Vagina (tissue), 2 donors: ENCODE results near the gene CTNNAL1.

Source experiments
- CTCF ChIP-seq, 3 experiments: fragments of 450-650 bp in 2 of 3; fragments of 200-600 bp in 1 of 3; sonication (generic) in 1 of 3; IDR thresholded peaks; one replicate each; pipeline ENCODE4 v1.5.1; 2017 to 2019; ENCODE audit warnings: antibody characterized with exemption in 3 of 3, mild to moderate bottlenecking in 2 of 3, moderate library complexity in 2 of 3
- POLR2AphosphoS5 ChIP-seq, 2 donors: sonication (generic); formaldehyde crosslinking; IDR thresholded peaks; one replicate each; pipeline ENCODE4 v1.9.0; 2017; ENCODE audit warnings: antibody characterized with exemption in 2 of 2, mild to moderate bottlenecking in 2 of 2, low read depth in 1 of 2; ENCODE audit not compliant: insufficient read depth in 1 of 2

- peak in 1 of 2 donors; percentile 14 for TF ChIP-seq POLR2AphosphoS5 (IDR thresholded peaks at IDR 0.05; ENCODE audit: insufficient read depth in 1 of 2, low read depth in 1 of 2)
- TF ChIP-seq CTCF (IDR thresholded peaks at IDR 0.05) = no peak
Observed at GRCh38 chr9:109047259-109047658, 34.0 kb upstream of the CTNNAL1 start.
